ENCODE data around the gene CACNB2. TPM values are rescaled to one million over a fixed set of nuclear protein-coding genes. Genes with fewer than 3 reads are reported as not detected.

The CACNB2 gene
- total RNA-seq, 1 experiment from 2014 or later = 0.07 TPM

- Histone ChIP-seq H3K9me2 (replicated peaks; ENCODE audit: low read length) (no peaks in the 10 kb centered on the region), H3F3A (ENCODE audit: low read length, unreplicated experiment) (no peaks in the 10 kb centered on the region), H3K9ac (ENCODE audit: low read length) (no peak overlapping the region), H3K27me3 (ENCODE audit: low read length) (peaks cover 18% of the 10 kb centered on the region), H3K36me3 (ENCODE audit: low read depth, low read length) (no peaks in the 10 kb centered on the region), H3K4me1 (ENCODE audit: insufficient read depth, low read length) (no peaks in the 10 kb centered on the region), H3K27ac (ENCODE audit: low read length) (no peak overlapping the region), H2AFZ (ENCODE audit: low read length) (no peak overlapping the region), H3K4me3 (ENCODE audit: low read length) (no peak overlapping the region), H4K20me1 (ENCODE audit: low read length) (no peaks in the 10 kb centered on the region), H3K79me2 (ENCODE audit: low read length) (no peaks in the 10 kb centered on the region), H3K9me3 (ENCODE audit: low read length) (no peaks in the 10 kb centered on the region), H3K4me2 (ENCODE audit: low read length) (no peak overlapping the region)
- POLR2A ChIA-PET (ENCODE audit: unreplicated experiment) = no interaction called here
- no peak for ATAC-seq
- CTCF ChIA-PET = no interaction called here
- TF ChIP-seq EZH2phosphoT487 (IDR thresholded peaks at IDR 0.05; ENCODE audit: borderline replicate concordance, low read length) (no peak), EZH2 (IDR thresholded peaks at IDR 0.05; ENCODE audit: low read length, unreplicated experiment) (no peak), CTCF (conservative IDR thresholded peaks at IDR 0.05; ENCODE audit: low read depth, low read length) (no peak)
- no peak for DNase-seq
- intact Hi-C loops (cut with micrococcal nuclease) = no loop called here
- BruUV-seq (replicated peaks) = no TSS peak
Measured at GRCh38 chr10:18293536-18294510, 153.6 kb downstream of the CACNB2 start.

- no peak for ATAC-seq
- Histone ChIP-seq H3F3A (ENCODE audit: low read length, unreplicated experiment) (no peaks in the 10 kb centered on the region), H3K27ac (ENCODE audit: low read length) (no peak overlapping the region), H3K9me2 (replicated peaks; ENCODE audit: low read length) (no peaks in the 10 kb centered on the region), H3K79me2 (ENCODE audit: low read length) (no peaks in the 10 kb centered on the region), H3K36me3 (ENCODE audit: low read depth, low read length) (no peaks in the 10 kb centered on the region), H3K27me3 (ENCODE audit: low read length) (peaks cover 18% of the 10 kb centered on the region), H3K9me3 (ENCODE audit: low read length) (no peaks in the 10 kb centered on the region), H4K20me1 (ENCODE audit: low read length) (no peaks in the 10 kb centered on the region), H2AFZ (ENCODE audit: low read length) (no peak overlapping the region), H3K4me1 (ENCODE audit: insufficient read depth, low read length) (no peaks in the 10 kb centered on the region), H3K4me2 (ENCODE audit: low read length) (no peak overlapping the region), H3K9ac (ENCODE audit: low read length) (no peak overlapping the region), H3K4me3 (ENCODE audit: low read length) (no peak overlapping the region)
- TF ChIP-seq CTCF (conservative IDR thresholded peaks at IDR 0.05; ENCODE audit: low read depth, low read length) (no peak), EZH2 (IDR thresholded peaks at IDR 0.05; ENCODE audit: low read length, unreplicated experiment) (no peak), EZH2phosphoT487 (IDR thresholded peaks at IDR 0.05; ENCODE audit: borderline replicate concordance, low read length) (no peak)
- intact Hi-C loops (cut with micrococcal nuclease) = no loop called here
- BruUV-seq (replicated peaks) = no TSS peak
- ChIA-PET POLR2A (ENCODE audit: unreplicated experiment) (no interaction called here), CTCF (no interaction called here)
- DNase-seq = no peak
Measured at GRCh38 chr10:18294633-18295032, 154.4 kb downstream of the CACNB2 start.

- Histone ChIP-seq H3K36me3 (ENCODE audit: low read depth, low read length) (no peaks in the 10 kb centered on the region), H3K9me2 (replicated peaks; ENCODE audit: low read length) (no peaks in the 10 kb centered on the region), H3K79me2 (ENCODE audit: low read length) (no peaks in the 10 kb centered on the region), H3K27me3 (ENCODE audit: low read length) (peaks cover 16% of the 10 kb centered on the region), H2AFZ (ENCODE audit: low read length) (no peak overlapping the region), H3F3A (ENCODE audit: low read length, unreplicated experiment) (no peaks in the 10 kb centered on the region), H3K27ac (ENCODE audit: low read length) (no peak overlapping the region), H3K4me2 (ENCODE audit: low read length) (no peak overlapping the region), H3K4me1 (ENCODE audit: insufficient read depth, low read length) (no peaks in the 10 kb centered on the region), H3K9ac (ENCODE audit: low read length) (no peak overlapping the region), H4K20me1 (ENCODE audit: low read length) (no peaks in the 10 kb centered on the region), H3K4me3 (ENCODE audit: low read length) (no peak overlapping the region), H3K9me3 (ENCODE audit: low read length) (no peaks in the 10 kb centered on the region)
- ChIA-PET CTCF (no interaction called here), POLR2A (ENCODE audit: unreplicated experiment) (no interaction called here)
- intact Hi-C loops (cut with micrococcal nuclease) = no loop called here
- no peak for DNase-seq
- BruUV-seq (replicated peaks) = no TSS peak
- TF ChIP-seq EZH2 (IDR thresholded peaks at IDR 0.05; ENCODE audit: low read length, unreplicated experiment) = no peak
- no peak for TF ChIP-seq CTCF (conservative IDR thresholded peaks at IDR 0.05; ENCODE audit: low read depth, low read length)
- TF ChIP-seq EZH2phosphoT487 (IDR thresholded peaks at IDR 0.05; ENCODE audit: borderline replicate concordance, low read length) = no peak
- no peak for ATAC-seq
Measured at GRCh38 chr10:18297659-18298058, 157.4 kb downstream of the CACNB2 start.
